Raji (cell line): ENCODE measurements around the gene ARID2.
A peak's percentile ranks its signal among the peaks of the same experiment; 100 is the strongest.

ENCODE experiments used
- POLR2A ChIP-seq: IDR thresholded peaks from 2 replicates; pipeline ENCODE4 v1.6.1; 2011; ENCODE audit warnings: low read depth, low read length, control low read depth; ENCODE audit not compliant: insufficient read depth

The ARID2 gene

GRCh38 chr12:45708363-45708762 lies 21.1 kb upstream of the ARID2 start:
- TF ChIP-seq POLR2A: no peak

GRCh38 chr12:45708901-45709300 lies 20.6 kb upstream of the ARID2 start:
- TF ChIP-seq POLR2A: no peak

GRCh38 chr12:45712319-45712718 lies 17.2 kb upstream of the ARID2 start:
- TF ChIP-seq POLR2A: no peak

- TF ChIP-seq POLR2A: no peak
Observed at GRCh38 chr12:45713078-45713477, 16.4 kb upstream of the ARID2 start.

GRCh38 chr12:45718306-45718705 lies 11.2 kb upstream of the ARID2 start:
- no peak for TF ChIP-seq POLR2A

- no peak for TF ChIP-seq POLR2A
Observed at GRCh38 chr12:45720069-45720468, 9.4 kb upstream of the ARID2 start.

- TF ChIP-seq POLR2A: no peak
Observed at GRCh38 chr12:45721369-45721768, 8.1 kb upstream of the ARID2 start.

- no peak for TF ChIP-seq POLR2A
Observed at GRCh38 chr12:45721954-45722353, 7.6 kb upstream of the ARID2 start.

GRCh38 chr12:45725631-45726602 lies 3.6 kb upstream of the ARID2 start:
- TF ChIP-seq POLR2A: no peak

GRCh38 chr12:45726603-45727300 lies 2.8 kb upstream of the ARID2 start:
- no peak for TF ChIP-seq POLR2A

GRCh38 chr12:45727301-45727979 lies 2.1 kb upstream of the ARID2 start:
- peak; percentile 76 for TF ChIP-seq POLR2A

GRCh38 chr12:45727980-45728629 lies 1.4 kb upstream of the ARID2 start:
- no peak for TF ChIP-seq POLR2A

- TF ChIP-seq POLR2A: peak; percentile 85
Observed at GRCh38 chr12:45728630-45729232, 775 bp upstream of the ARID2 start.

GRCh38 chr12:45730084-45730347 lies 510 bp downstream of the ARID2 start:
- TF ChIP-seq POLR2A: 0 out of 2 replicates have a peak, but pooled peaks have one; percentile 20
